CD14-positive monocyte (primary cell): ENCODE data around the gene RPLP2. TPM values are rescaled to one million over a fixed set of nuclear protein-coding genes. Genes with fewer than 3 reads are reported as not detected.

Experiments
- DNase-seq, 3 donors: peaks; one replicate each; pipeline ENCODE4 v3.0.0-alpha.2; 2011 to 2022
- H2AFZ ChIP-seq: 2 replicates; pipeline ENCODE4 v1.6.0; 2012; ENCODE audit warnings: mild to moderate bottlenecking, low read depth, low read length, inconsistent platforms; ENCODE audit not compliant: insufficient read depth, poor library complexity, severe bottlenecking
- H3K27ac ChIP-seq, 2 donors: 1 replicate in 1 of 2; 2 replicates in 1 of 2; pipeline ENCODE4 v1.5.1; 2012 to 2013; ENCODE audit warnings: low read length in 2 of 2, control low read depth in 1 of 2, inconsistent platforms in 1 of 2, low read depth in 1 of 2, mild to moderate bottlenecking in 1 of 2
- H3K27me3 ChIP-seq, 2 donors: one replicate each; pipeline versions ENCODE4 v1.6.0 to v1.6.1; 2011 to 2013; ENCODE audit warnings: low read length in 2 of 2; ENCODE audit not compliant: control insufficient read depth in 2 of 2, insufficient read depth in 2 of 2
- H3K36me3 ChIP-seq, 2 donors: replicated peaks in 1 of 2; 1 replicate in 1 of 2; 2 replicates in 1 of 2; pipeline versions ENCODE4 v1.5.1 to v1.6.1; 2012 to 2013; ENCODE audit warnings: low read length in 2 of 2, control low read depth in 1 of 2, inconsistent platforms in 1 of 2, mild to moderate bottlenecking in 1 of 2; ENCODE audit not compliant: insufficient read depth in 2 of 2, control insufficient read depth in 1 of 2
- H3K4me1 ChIP-seq, 2 donors: 1 replicate in 1 of 2; 2 replicates in 1 of 2; pipeline versions ENCODE4 v1.5.1 to v1.6.1; 2012 to 2013; ENCODE audit warnings: low read length in 2 of 2, control low read depth in 1 of 2, inconsistent platforms in 1 of 2, mild to moderate bottlenecking in 1 of 2, moderate library complexity in 1 of 2; ENCODE audit not compliant: insufficient read depth in 2 of 2, control insufficient read depth in 1 of 2
- H3K4me2 ChIP-seq: replicated peaks from 2 replicates; pipeline ENCODE3; 2012; ENCODE audit warnings: low read length, moderate library complexity, mild to moderate bottlenecking; ENCODE audit not compliant: poor library complexity, severe bottlenecking; ENCODE audit errors: extremely low read depth
- H3K4me3 ChIP-seq, 3 experiments: fragments of 200-600 bp in 1 of 3; sonication (generic) in 1 of 3; replicated peaks in 1 of 3; 1 replicate in 2 of 3; 2 replicates in 1 of 3; pipeline ENCODE4 v1.5.1; 2011 to 2013; ENCODE audit warnings: low read length in 3 of 3, mild to moderate bottlenecking in 3 of 3, control low read depth in 2 of 3, low read depth in 2 of 3, inconsistent platforms in 1 of 3, moderate library complexity in 1 of 3
- H3K79me2 ChIP-seq: 2 replicates; pipeline ENCODE4 v1.6.0; 2012; ENCODE audit warnings: mild to moderate bottlenecking, control low read depth, inconsistent platforms, low read length, moderate library complexity; ENCODE audit not compliant: insufficient read depth
- H3K9ac ChIP-seq: 2 replicates; pipeline ENCODE4 v1.6.0; 2017; ENCODE audit warnings: low read length, mild to moderate bottlenecking; ENCODE audit not compliant: insufficient read depth, poor library complexity, severe bottlenecking
- H3K9me3 ChIP-seq, 2 donors: replicated peaks in 1 of 2; 1 replicate in 1 of 2; 2 replicates in 1 of 2; pipeline versions ENCODE4 v1.5.1 to v1.6.1; 2012 to 2013; ENCODE audit warnings: low read length in 2 of 2, control low read depth in 1 of 2; ENCODE audit not compliant: control insufficient read depth in 1 of 2, insufficient read depth in 1 of 2
- H4K20me1 ChIP-seq: 2 replicates; pipeline ENCODE4 v1.6.0; 2012; ENCODE audit warnings: mild to moderate bottlenecking, low read length, control low read depth, moderate library complexity; ENCODE audit not compliant: insufficient read depth
- H3K27ac Mint-ChIP-seq, 7 donors: one replicate each; pipeline ENCODE4 v1.8.0; 2020; ENCODE audit warnings: mild to moderate bottlenecking in 7 of 7, mixed read lengths in 7 of 7, moderate library complexity in 6 of 7, inconsistent platforms in 2 of 7
- H3K27me3 Mint-ChIP-seq, 3 donors: one replicate each; pipeline ENCODE4 v1.8.0; 2021 to 2022; ENCODE audit warnings: low read depth in 3 of 3, mild to moderate bottlenecking in 3 of 3, mixed read lengths in 3 of 3, moderate library complexity in 3 of 3, inconsistent platforms in 1 of 3
- H3K36me3 Mint-ChIP-seq, 2 donors: one replicate each; pipeline ENCODE4 v1.8.0; 2020; ENCODE audit warnings: mixed read lengths in 2 of 2, inconsistent platforms in 1 of 2, mild to moderate bottlenecking in 1 of 2
- H3K4me1 Mint-ChIP-seq: one replicate; pipeline ENCODE4 v1.8.0; 2020; ENCODE audit warnings: mild to moderate bottlenecking, mixed read lengths
- H3K4me3 Mint-ChIP-seq, 2 donors: one replicate each; pipeline ENCODE4 v1.8.0; 2020; ENCODE audit warnings: mild to moderate bottlenecking in 2 of 2, mixed read lengths in 2 of 2, moderate library complexity in 1 of 2
- H3K9me3 Mint-ChIP-seq, 7 donors: one replicate each; pipeline ENCODE4 v1.8.0; 2020 to 2022; ENCODE audit warnings: mixed read lengths in 7 of 7, mild to moderate bottlenecking in 6 of 7, moderate library complexity in 6 of 7, inconsistent platforms in 2 of 7
- WGBS: methylation state at CpG from one replicate; pipeline ENCODE4 v1.1.5; 2013; ENCODE audit warnings: missing lambda C conversion rate; ENCODE audit not compliant: insufficient coverage; 5-methylcytosine and 5-hydroxymethylcytosine counted together
- intact Hi-C, 2 donors: fragments of 100-400 bp; cut with micrococcal nuclease; formaldehyde crosslinking; loops; one replicate each; pipeline versions ENCODE4 v1.15.0 to v1.15.1; 2023
- polyA plus RNA-seq, 3 donors: library from polyadenylated mRNA; depleted of rRNA in 1 of 3; unstranded in 2 of 3; stranded (reverse) in 1 of 3; fragments of 300-500 nt in 2 of 3; fragments of >200 nt in 1 of 3; fragmentation: Illumina TruSeq in 2 of 3; gene quantifications; 1 replicate in 2 of 3; 2 replicates in 1 of 3; pipeline ENCODE4 v1.2.3, GENCODE V29; 2012 to 2021
- TF ChIP-seq, protein P1 (sequence below): fragments of 200-600 bp; IDR thresholded peaks from one replicate; pipeline ENCODE4 v1.8.0; 2022; ENCODE audit warnings: antibody characterized with exemption, mild to moderate bottlenecking

Gene RPLP2
- polyA plus RNA-seq, 3 donors: 879 to 1,191 (median 990) TPM

DNA sequence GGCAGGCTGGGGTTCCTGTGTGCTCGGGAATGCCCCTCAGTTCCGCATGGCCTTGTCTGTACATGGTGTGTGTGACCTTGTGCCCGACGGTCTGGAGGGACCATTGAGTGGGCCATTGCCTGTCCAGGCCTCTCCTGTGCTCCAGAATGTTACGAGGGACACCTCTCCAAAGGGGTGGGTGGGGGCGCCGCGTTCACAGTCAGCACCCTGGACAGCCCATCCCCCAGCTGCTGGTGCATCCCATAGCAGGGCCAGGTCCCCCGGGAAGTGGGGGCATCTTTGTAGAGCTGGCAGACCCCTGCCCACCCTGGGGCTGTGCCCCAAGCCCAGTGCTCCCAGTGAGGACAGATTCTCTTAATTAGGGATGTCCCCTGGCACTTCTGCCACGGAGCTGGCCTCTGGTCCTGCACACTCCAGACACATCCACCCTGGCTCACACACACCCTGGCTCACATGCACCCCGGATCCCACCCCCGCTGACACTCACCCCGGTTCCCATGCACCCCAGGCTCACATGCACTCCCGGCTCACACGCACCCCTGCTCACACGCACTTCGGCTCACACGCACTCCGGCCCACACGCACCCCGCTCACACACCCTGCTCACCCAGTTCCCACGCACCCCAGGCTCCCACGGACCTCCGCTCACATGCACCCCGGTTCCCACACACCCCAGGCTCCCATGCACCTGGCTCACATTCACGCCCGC is 48.4 kb downstream of the RPLP2 start:
- TF ChIP-seq, protein P1, sequence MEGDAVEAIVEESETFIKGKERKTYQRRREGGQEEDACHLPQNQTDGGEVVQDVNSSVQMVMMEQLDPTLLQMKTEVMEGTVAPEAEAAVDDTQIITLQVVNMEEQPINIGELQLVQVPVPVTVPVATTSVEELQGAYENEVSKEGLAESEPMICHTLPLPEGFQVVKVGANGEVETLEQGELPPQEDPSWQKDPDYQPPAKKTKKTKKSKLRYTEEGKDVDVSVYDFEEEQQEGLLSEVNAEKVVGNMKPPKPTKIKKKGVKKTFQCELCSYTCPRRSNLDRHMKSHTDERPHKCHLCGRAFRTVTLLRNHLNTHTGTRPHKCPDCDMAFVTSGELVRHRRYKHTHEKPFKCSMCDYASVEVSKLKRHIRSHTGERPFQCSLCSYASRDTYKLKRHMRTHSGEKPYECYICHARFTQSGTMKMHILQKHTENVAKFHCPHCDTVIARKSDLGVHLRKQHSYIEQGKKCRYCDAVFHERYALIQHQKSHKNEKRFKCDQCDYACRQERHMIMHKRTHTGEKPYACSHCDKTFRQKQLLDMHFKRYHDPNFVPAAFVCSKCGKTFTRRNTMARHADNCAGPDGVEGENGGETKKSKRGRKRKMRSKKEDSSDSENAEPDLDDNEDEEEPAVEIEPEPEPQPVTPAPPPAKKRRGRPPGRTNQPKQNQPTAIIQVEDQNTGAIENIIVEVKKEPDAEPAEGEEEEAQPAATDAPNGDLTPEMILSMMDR: no peak
- Mint-ChIP-seq H3K4me1 (peaks cover 8% of the 10 kb centered on the region), H3K36me3 (no peaks in the 10 kb centered on the region), H3K9me3 (peaks cover 0 to 2% (median 0%) of the 10 kb centered on the region in 7 donors), H3K4me3 (no peak overlapping the region), H3K27ac (peak overlapping the region in 1 of 7 donors; percentile 66), H3K27me3 (peaks cover under 1 to 5% (median 2%) of the 10 kb centered on the region in 3 donors)
- no peak overlapping the region for H3K4me2 ChIP-seq
- intact Hi-C loops: no loop called here
- H3K9ac ChIP-seq: no peak overlapping the region
- H3K79me2 ChIP-seq: no peaks in the 10 kb centered on the region
- no peaks in the 10 kb centered on the region for H3K4me1 ChIP-seq
- no peaks in the 10 kb centered on the region for H3K27me3 ChIP-seq
- H3K27ac ChIP-seq: no peak overlapping the region
- H3K9me3 ChIP-seq: no peaks in the 10 kb centered on the region
- no peak for DNase-seq
- no peak overlapping the region for H2AFZ ChIP-seq
- H4K20me1 ChIP-seq: peaks cover 67% of the 10 kb centered on the region
- WGBS: 91% methylated on average over 22 of the region's 27 CpGs
- no peaks in the 10 kb centered on the region for H3K36me3 ChIP-seq
- no peak overlapping the region for H3K4me3 ChIP-seq

DNA sequence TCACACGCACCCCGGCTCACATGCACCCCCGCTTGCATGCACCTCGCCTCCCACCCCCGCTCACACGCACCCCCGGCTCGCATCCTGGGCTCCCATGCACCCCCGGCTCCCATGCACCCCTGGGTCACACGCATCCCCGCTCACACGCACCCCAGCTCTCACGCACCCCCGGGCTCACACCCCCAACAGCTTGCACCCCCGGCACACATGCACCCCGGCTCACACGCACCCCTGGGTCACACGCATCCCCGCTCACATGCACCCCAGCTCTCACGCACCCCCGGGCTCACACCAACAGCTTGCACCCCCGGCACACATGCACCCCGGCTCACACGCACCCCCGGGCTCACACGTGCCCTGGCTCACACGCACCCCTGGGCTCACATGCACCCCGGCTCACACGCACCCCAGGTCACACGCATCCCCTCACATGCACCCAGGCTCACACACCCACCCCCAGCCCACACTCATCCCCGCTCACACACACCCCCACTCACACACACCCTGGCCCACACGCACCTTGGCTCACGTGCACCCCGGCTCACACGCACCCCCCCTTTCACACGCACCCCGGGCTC is 49.1 kb downstream of the RPLP2 start:
- Histone ChIP-seq H2AFZ (no peak overlapping the region), H3K27me3 (no peaks in the 10 kb centered on the region), H3K9me3 (no peaks in the 10 kb centered on the region), H3K27ac (no peak overlapping the region), H4K20me1 (peaks cover 63% of the 10 kb centered on the region), H3K9ac (no peak overlapping the region), H3K4me3 (no peak overlapping the region), H3K36me3 (no peaks in the 10 kb centered on the region), H3K79me2 (no peaks in the 10 kb centered on the region), H3K4me1 (no peaks in the 10 kb centered on the region), H3K4me2 (no peak overlapping the region)
- intact Hi-C loops: no loop called here
- no peak for DNase-seq
- H3K4me3 Mint-ChIP-seq: no peak overlapping the region
- no peaks in the 10 kb centered on the region for H3K36me3 Mint-ChIP-seq
- H3K27me3 Mint-ChIP-seq: peaks cover 0 to 5% (median 2%) of the 10 kb centered on the region in 3 donors
- no peak overlapping the region for H3K27ac Mint-ChIP-seq
- peaks cover 0 to 2% (median 0%) of the 10 kb centered on the region in 7 donors for H3K9me3 Mint-ChIP-seq
- TF ChIP-seq, protein P1: no peak
- H3K4me1 Mint-ChIP-seq: peaks cover 8% of the 10 kb centered on the region
- 93% methylated on average over 17 of the region's 37 CpGs for WGBS
